AG10803 (cell line): ENCODE measurements around the gene CPXM2.

Experiments
- DNase-seq: peaks from one replicate; pipeline ENCODE4 v3.0.0; 2010; ENCODE audit warnings: low read depth
- H3K4me3 ChIP-seq: 2 replicates; pipeline ENCODE4 v1.5.1; 2011; ENCODE audit warnings: mild to moderate bottlenecking, low read length, control low read depth
- TF ChIP-seq, protein P1 (sequence below): conservative IDR thresholded peaks from 2 replicates; pipeline ENCODE4 v1.5.1; 2011; ENCODE audit warnings: mild to moderate bottlenecking, low read length, control low read depth, inconsistent platforms

Gene CPXM2

DNA sequence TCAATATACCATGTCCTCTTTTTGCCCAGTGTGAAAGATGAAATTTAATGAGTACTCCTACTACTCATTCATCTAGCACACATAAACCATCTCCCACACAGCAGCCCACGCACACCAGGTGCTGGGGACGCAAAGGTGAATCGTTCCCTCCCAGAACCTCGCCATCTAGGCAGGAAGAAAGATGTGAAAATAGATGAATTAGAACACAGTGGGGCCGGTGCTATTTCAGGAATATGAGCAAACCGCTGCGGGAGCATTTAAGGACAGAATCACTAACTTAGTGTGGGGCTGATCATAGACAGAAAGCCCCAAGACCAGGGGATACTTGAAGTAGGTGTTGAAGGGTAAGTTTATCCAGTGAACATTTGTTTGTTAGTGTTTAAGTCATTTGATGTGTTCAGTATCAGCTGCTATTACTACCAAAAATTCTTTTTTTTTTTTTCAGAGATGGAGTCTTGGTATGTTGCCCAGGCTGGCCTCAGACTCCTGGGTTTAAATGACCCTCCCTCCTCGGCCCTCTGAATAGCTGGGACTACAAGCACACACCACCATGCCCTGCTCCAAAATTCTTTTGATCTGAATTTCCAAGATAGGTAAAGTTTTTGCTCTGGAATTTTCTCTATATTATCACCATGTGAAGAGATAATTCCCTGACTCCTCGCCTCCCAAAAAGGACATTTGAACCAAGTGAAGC is 48.8 kb downstream of the CPXM2 start:
- TF ChIP-seq, protein P1, sequence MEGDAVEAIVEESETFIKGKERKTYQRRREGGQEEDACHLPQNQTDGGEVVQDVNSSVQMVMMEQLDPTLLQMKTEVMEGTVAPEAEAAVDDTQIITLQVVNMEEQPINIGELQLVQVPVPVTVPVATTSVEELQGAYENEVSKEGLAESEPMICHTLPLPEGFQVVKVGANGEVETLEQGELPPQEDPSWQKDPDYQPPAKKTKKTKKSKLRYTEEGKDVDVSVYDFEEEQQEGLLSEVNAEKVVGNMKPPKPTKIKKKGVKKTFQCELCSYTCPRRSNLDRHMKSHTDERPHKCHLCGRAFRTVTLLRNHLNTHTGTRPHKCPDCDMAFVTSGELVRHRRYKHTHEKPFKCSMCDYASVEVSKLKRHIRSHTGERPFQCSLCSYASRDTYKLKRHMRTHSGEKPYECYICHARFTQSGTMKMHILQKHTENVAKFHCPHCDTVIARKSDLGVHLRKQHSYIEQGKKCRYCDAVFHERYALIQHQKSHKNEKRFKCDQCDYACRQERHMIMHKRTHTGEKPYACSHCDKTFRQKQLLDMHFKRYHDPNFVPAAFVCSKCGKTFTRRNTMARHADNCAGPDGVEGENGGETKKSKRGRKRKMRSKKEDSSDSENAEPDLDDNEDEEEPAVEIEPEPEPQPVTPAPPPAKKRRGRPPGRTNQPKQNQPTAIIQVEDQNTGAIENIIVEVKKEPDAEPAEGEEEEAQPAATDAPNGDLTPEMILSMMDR: no peak
- DNase-seq: no peak
- H3K4me3 ChIP-seq: no peak overlapping the region

DNA sequence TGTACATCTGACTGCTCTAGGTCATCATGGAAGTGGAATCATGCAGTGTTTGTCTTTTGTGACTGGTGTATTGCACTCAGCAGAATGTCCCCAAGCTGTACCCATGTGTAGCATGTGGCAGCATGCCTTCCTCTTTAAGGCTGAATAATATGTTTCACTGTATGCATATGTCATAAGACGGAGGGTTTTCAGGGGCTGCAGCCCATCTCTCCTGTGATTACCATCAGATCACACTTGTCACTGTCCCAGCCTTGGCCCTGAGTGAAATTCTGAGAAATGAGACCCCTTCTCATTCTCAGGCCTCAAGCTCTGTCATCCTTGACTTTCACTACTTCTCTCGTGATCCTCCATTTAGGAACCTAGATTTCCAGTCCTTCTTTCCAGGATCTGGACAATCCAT is 50.0 kb downstream of the CPXM2 start:
- TF ChIP-seq, protein P1: no peak
- no peak overlapping the region for H3K4me3 ChIP-seq
- DNase-seq: no peak

DNA sequence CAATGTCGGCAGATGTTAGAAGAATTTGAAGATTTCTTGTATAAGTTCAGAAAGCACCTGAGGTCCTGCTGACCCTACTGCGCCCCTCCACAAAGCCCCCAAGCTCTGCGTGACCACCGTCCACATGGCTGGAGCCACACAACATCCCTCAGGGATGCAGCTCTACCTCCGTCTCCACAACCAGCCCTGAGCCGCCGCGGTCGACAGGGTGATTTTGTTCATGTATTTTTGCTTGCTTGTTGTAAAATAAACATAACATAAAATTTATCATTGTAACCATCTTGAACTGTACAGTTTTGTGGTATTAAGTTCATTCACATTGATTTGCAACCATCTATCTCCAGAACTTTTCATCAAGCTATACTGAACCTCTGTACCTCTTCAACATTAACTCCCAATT is 50.5 kb downstream of the CPXM2 start:
- TF ChIP-seq, protein P1: no peak
- no peak for DNase-seq
- H3K4me3 ChIP-seq: no peak overlapping the region

DNA sequence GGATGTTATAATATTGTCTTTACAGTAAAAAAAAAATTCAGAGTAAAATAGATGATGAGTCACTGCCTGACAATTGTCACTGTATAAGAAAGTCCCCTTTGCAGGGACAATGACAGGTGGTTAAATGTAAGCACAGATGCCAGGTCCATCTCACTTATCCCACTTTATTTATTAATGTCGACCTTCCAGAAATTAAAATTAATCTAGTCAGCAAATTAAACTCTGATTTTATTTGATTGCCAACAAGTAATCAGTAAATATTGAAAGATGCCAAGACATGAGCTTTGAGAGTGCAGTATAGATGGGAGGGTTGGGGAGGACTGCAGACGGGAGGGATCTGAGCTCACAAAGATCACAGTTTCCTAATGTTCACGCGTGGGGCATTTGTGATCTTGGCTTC is 50.9 kb downstream of the CPXM2 start:
- TF ChIP-seq, protein P1: no peak
- no peak for DNase-seq
- H3K4me3 ChIP-seq: no peak overlapping the region

DNA sequence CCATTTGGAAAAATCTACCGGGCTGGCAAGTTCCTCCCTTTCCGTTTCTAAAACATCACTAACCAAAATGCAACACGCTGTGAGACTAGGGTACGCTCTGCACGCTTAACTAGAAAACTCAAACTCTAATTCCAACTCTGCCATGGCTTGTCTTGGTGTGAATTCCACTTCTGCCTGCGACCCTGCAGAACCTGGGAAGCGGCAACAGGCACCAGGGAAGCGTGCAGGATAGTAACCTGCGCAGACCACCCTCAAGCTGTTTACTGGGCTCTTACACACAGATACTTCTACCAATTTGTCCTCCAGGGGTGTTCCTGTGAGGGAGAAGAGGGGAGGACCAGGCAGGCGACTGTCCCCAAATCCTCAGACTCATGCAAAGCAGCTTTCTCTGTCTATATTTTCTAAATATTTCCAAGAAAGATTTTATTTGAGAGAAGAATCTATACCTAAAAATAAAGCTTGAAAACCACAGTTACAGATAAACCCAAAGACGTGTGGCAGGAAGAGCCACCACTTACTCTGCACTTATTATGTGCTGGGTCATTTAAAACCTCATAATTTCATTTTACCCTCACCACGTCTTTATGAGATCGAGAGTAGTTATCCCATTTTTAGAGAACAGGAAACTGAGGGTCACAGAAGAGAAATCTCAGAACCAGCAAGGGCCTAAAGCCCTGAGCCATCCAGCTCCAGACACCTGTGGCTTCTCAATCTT is 52.9 kb downstream of the CPXM2 start:
- DNase-seq: no peak
- H3K4me3 ChIP-seq: no peak overlapping the region
- TF ChIP-seq, protein P1: no peak

DNA sequence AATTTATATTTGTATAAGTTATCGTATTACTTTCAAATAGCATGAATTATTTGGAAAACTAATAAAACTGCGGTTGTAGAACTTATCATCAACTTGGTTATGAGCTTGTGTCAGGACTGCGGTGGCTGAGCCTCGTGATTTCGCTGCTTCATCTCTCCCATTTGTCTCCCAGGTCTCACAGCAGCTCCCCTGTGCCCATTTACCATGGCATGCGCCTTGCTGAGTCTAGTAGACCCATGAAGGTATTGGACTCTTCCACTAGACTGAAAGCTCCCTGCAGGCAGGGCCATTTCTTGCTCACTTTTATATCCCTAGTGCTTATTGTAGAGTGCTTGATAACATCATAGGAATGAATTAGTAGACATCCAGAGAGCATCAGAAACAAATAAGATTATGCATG is 53.9 kb downstream of the CPXM2 start:
- TF ChIP-seq, protein P1: no peak
- no peak overlapping the region for H3K4me3 ChIP-seq
- no peak for DNase-seq
